HCT116 (cell line): ENCODE results near the gene TIAM2. TPM values are rescaled to one million over a fixed set of nuclear protein-coding genes. Genes with fewer than 3 reads are reported as not detected.

Source experiments
- ATAC-seq: fragments of 200-7000 bp; cut with Tn5 transposase; 2 replicates; pipeline ENCODE4 v1.9.1; 2020; ENCODE audit warnings: mild to moderate bottlenecking, moderate library complexity
- BruUV-seq: library from RNA; stranded (reverse); fragments of 400-500 nt; replicated peaks from 2 replicates; lab custom pipeline; 2021; lab: Mats Ljungman, UMichigan
- CTCF ChIA-PET: fragments of 300-600 bp; sonication (Branson Sonifier 250); formaldehyde crosslinking; loops from one replicate; lab custom pipeline; 2021; ENCODE audit warnings: antibody characterized with exemption; lab: Charles Lee
- POLR2A ChIA-PET: fragments of 300-600, 350-600 bp; sonication (Branson Sonifier 250); formaldehyde crosslinking; loops from one replicate; lab custom pipeline; 2021; ENCODE audit warnings: antibody characterized with exemption; lab: Charles Lee
- RAD21 ChIA-PET, 2 experiments: fragments of 300-600 bp; sonication (Branson Sonifier 250); formaldehyde crosslinking; loops; one replicate each; lab custom pipeline; 2023; ENCODE audit warnings: low total read pairs in 2 of 2; ENCODE audit not compliant: uncharacterized antibody in 2 of 2, unreplicated experiment in 2 of 2, low non-redundant PET in 1 of 2; lab: Charles Lee
- DNase-seq: peaks from one replicate; pipeline ENCODE4 v3.0.0-alpha.2; 2010; ENCODE audit warnings: low read depth, low spot score
- H2AFZ ChIP-seq: fragments of 200-600 bp; shearing (Covaris generic), sonication (generic); 2 replicates; pipeline ENCODE4 v1.6.1; 2017; ENCODE audit warnings: low read depth, mixed run types, mixed read lengths, antibody characterized with exemption, low read length; ENCODE audit not compliant: poor library complexity, severe bottlenecking
- H3K27ac ChIP-seq: 2 replicates; pipeline ENCODE4 v1.5.1; 2012; ENCODE audit warnings: low read depth, low read length
- H3K27me3 ChIP-seq: fragments of 200-600 bp; sonication (generic); 2 replicates; pipeline ENCODE4 v1.6.1; 2016; ENCODE audit warnings: mixed run types, low read length, mixed read lengths; ENCODE audit not compliant: insufficient read depth
- H3K36me3 ChIP-seq, 2 experiments: fragments of 200-500 bp in 1 of 2; fragments of 200-600 bp in 1 of 2; sonication (Bioruptor generic) in 1 of 2; sonication (generic) in 1 of 2; 2 replicates each; pipeline versions ENCODE4 v1.5.1 to v1.6.1; 2014 to 2016; ENCODE audit warnings: low read length in 2 of 2, inconsistent platforms in 1 of 2, mixed read lengths in 1 of 2, mixed run types in 1 of 2; ENCODE audit not compliant: insufficient read depth in 2 of 2, control insufficient read depth in 1 of 2
- H3K4me1 ChIP-seq, 2 experiments: fragments of 200-600 bp in 1 of 2; sonication (generic) in 1 of 2; 2 replicates each; pipeline versions ENCODE4 v1.5.1 to v1.6.1; 2012 to 2017; ENCODE audit warnings: low read length in 2 of 2, inconsistent platforms in 1 of 2, mild to moderate bottlenecking in 1 of 2, mixed read lengths in 1 of 2, mixed run types in 1 of 2, moderate library complexity in 1 of 2; ENCODE audit not compliant: insufficient read depth in 2 of 2, control insufficient read depth in 1 of 2
- H3K4me2 ChIP-seq: fragments of 200-600 bp; sonication (generic); 2 replicates; pipeline ENCODE4 v1.6.1; 2017; ENCODE audit warnings: mixed run types, low read length, mixed read lengths
- H3K4me3 ChIP-seq, 2 experiments: fragments of 200-600 bp in 1 of 2; sonication (generic) in 1 of 2; replicated peaks in 1 of 2; 2 replicates each; pipeline ENCODE4 v1.5.1; 2011 to 2016; ENCODE audit warnings: low read length in 2 of 2, control low read depth in 1 of 2, low read depth in 1 of 2, mild to moderate bottlenecking in 1 of 2, mixed read lengths in 1 of 2, mixed run types in 1 of 2
- H3K79me2 ChIP-seq: fragments of 200-600 bp; sonication (generic); 2 replicates; pipeline ENCODE4 v1.6.1; 2017; ENCODE audit warnings: mild to moderate bottlenecking, mixed run types, low read length, moderate library complexity, mixed read lengths; ENCODE audit not compliant: insufficient read depth
- H3K9ac ChIP-seq: fragments of 200-600 bp; sonication (generic); 2 replicates; pipeline ENCODE4 v1.6.1; 2016; ENCODE audit warnings: low read length, mixed read lengths
- H3K9me2 ChIP-seq: fragments of 200-600 bp; sonication (generic), shearing (Covaris generic); 2 replicates; pipeline ENCODE4 v1.6.1; 2017; ENCODE audit warnings: mixed run types, mild to moderate bottlenecking, moderate library complexity; ENCODE audit not compliant: insufficient read depth
- H3K9me3 ChIP-seq, 2 experiments: fragments of 200-500 bp in 1 of 2; fragments of 200-600 bp in 1 of 2; sonication (Bioruptor generic) in 1 of 2; sonication (generic) in 1 of 2; 2 replicates each; pipeline ENCODE4 v1.6.1; 2014 to 2017; ENCODE audit warnings: low read length in 2 of 2, mixed read lengths in 2 of 2, inconsistent platforms in 1 of 2, low read depth in 1 of 2, mild to moderate bottlenecking in 1 of 2, mixed run types in 1 of 2, moderate library complexity in 1 of 2; ENCODE audit not compliant: control insufficient read depth in 1 of 2, insufficient read depth in 1 of 2
- H4K20me1 ChIP-seq: fragments of 200-600 bp; sonication (generic), shearing (Covaris generic); 2 replicates; pipeline ENCODE4 v1.6.1; 2017; ENCODE audit warnings: mixed run types, mild to moderate bottlenecking, moderate library complexity; ENCODE audit not compliant: insufficient read depth
- EGR1 ChIP-seq: IDR thresholded peaks from 2 replicates; pipeline ENCODE4 v1.6.1; 2012; ENCODE audit warnings: low read depth
- JUND ChIP-seq: IDR thresholded peaks from 2 replicates; pipeline ENCODE4 v1.6.1; 2012
- POLR2AphosphoS5 ChIP-seq: IDR thresholded peaks from 2 replicates; pipeline ENCODE4 v1.6.1; 2011; ENCODE audit warnings: mild to moderate bottlenecking, low read depth, low read length, moderate library complexity
- RAD21 ChIP-seq: IDR thresholded peaks from 2 replicates; pipeline ENCODE4 v1.6.1; 2012; ENCODE audit warnings: low read depth, mild to moderate bottlenecking
- REST ChIP-seq: IDR thresholded peaks from 2 replicates; pipeline ENCODE4 v1.6.1; 2012; ENCODE audit warnings: low read depth
- SIN3A ChIP-seq: IDR thresholded peaks from 2 replicates; pipeline ENCODE4 v1.6.1; 2012; ENCODE audit warnings: low read depth
- SP1 ChIP-seq: IDR thresholded peaks from 2 replicates; pipeline ENCODE4 v1.6.1; 2012; ENCODE audit warnings: low read depth
- SRF ChIP-seq: IDR thresholded peaks from 2 replicates; pipeline ENCODE4 v1.6.1; 2012; ENCODE audit warnings: low read depth
- TCF7L2 ChIP-seq: IDR thresholded peaks from 2 replicates; pipeline ENCODE4 v1.7.0; 2011; ENCODE audit warnings: borderline replicate concordance, inconsistent platforms; ENCODE audit not compliant: insufficient read depth, insufficient read length; ENCODE audit errors: extremely low read depth
- ZFX ChIP-seq: fragments of 450-650 bp; IDR thresholded peaks from 2 replicates; pipeline ENCODE4 v1.6.1; 2017
- intact Hi-C: fragments of 100-400 bp; cut with micrococcal nuclease; formaldehyde crosslinking; loops from 2 replicates; pipeline ENCODE4 v1.10.0; 2022
- total RNA-seq: library from RNA; stranded (reverse); gene quantifications from one replicate; pipeline ENCODE4 v1.2.1, GENCODE V29; 2021; ENCODE audit not compliant: unreplicated experiment
- TF ChIP-seq, protein P1 (sequence below): IDR thresholded peaks from 2 replicates; pipeline ENCODE4 v1.6.1; 2011; ENCODE audit warnings: mild to moderate bottlenecking, low read length, moderate library complexity; ENCODE audit not compliant: insufficient replicate concordance; ENCODE audit errors: extremely low read depth

The TIAM2 gene
- total RNA-seq, 1 experiment from 2014 or later: 9.4 TPM

- no peak for ATAC-seq
- ChIA-PET RAD21 (no interaction called here), POLR2A (no interaction called here), CTCF (no interaction called here)
- H3K4me3 ChIP-seq: no peak overlapping the region
- peaks cover 0 to 4% of the 10 kb centered on the region in 2 experiments; a peak in 2 of 4 replicates for H3K4me1 ChIP-seq
- H3K36me3 ChIP-seq: no peaks in the 10 kb centered on the region
- DNase-seq: no peak
- no peaks in the 10 kb centered on the region for H4K20me1 ChIP-seq
- BruUV-seq: no TSS peak
- no peak overlapping the region for H3K9ac ChIP-seq
- H3K4me2 ChIP-seq: no peak overlapping the region
- no peak for TF ChIP-seq POLR2AphosphoS5
- TF ChIP-seq REST: no peak
- TF ChIP-seq JUND: no peak
- no peak for TF ChIP-seq ZFX
- no peak for TF ChIP-seq EGR1
- TF ChIP-seq SRF: no peak
- no peak for TF ChIP-seq SIN3A
- no peak for TF ChIP-seq RAD21
- TF ChIP-seq, protein P1, sequence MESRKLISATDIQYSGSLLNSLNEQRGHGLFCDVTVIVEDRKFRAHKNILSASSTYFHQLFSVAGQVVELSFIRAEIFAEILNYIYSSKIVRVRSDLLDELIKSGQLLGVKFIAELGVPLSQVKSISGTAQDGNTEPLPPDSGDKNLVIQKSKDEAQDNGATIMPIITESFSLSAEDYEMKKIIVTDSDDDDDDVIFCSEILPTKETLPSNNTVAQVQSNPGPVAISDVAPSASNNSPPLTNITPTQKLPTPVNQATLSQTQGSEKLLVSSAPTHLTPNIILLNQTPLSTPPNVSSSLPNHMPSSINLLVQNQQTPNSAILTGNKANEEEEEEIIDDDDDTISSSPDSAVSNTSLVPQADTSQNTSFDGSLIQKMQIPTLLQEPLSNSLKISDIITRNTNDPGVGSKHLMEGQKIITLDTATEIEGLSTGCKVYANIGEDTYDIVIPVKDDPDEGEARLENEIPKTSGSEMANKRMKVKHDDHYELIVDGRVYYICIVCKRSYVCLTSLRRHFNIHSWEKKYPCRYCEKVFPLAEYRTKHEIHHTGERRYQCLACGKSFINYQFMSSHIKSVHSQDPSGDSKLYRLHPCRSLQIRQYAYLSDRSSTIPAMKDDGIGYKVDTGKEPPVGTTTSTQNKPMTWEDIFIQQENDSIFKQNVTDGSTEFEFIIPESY: no peak
- no peak for TF ChIP-seq TCF7L2
- no peak for TF ChIP-seq SP1
- intact Hi-C loops: no loop called here
- no peaks in the 10 kb centered on the region for H3K9me3 ChIP-seq
- H2AFZ ChIP-seq: no peak overlapping the region
- H3K79me2 ChIP-seq: no peaks in the 10 kb centered on the region
- H3K27me3 ChIP-seq: no peaks in the 10 kb centered on the region
- H3K27ac ChIP-seq: no peak overlapping the region
- H3K9me2 ChIP-seq: no peaks in the 10 kb centered on the region
Observed at GRCh38 chr6:155106456-155107115, 111.5 kb downstream of the TIAM2 start.
